Natural killer cell (primary cell): ENCODE results near the gene ZDHHC19. TPM values are rescaled to one million over a fixed set of nuclear protein-coding genes. Genes with fewer than 3 reads are reported as not detected.

Experiments used
- ATAC-seq, 3 donors: fragments of 150-1000 bp in 2 of 3; fragments of 200-7000 bp in 1 of 3; cut with Tn5 transposase; 1 replicate in 1 of 3; 2 replicates in 2 of 3; pipeline ENCODE4 v1.10.0; 2021; ENCODE audit warnings: mild to moderate bottlenecking in 2 of 3, moderate library complexity in 2 of 3
- DNase-seq, 2 donors: peaks; one replicate each; pipeline versions ENCODE4 v3.0.0 to v3.0.0-alpha.2; 2013 to 2021; ENCODE audit warnings: mixed read lengths in 1 of 2
- H3K27ac ChIP-seq: one replicate; pipeline ENCODE4 v1.5.1; 2013; ENCODE audit warnings: mild to moderate bottlenecking, low read length
- H3K27me3 ChIP-seq: one replicate; pipeline ENCODE4 v1.6.1; 2013; ENCODE audit warnings: low read length; ENCODE audit not compliant: control insufficient read depth, insufficient read depth
- H3K36me3 ChIP-seq: one replicate; pipeline ENCODE4 v1.6.1; 2013; ENCODE audit warnings: low read length; ENCODE audit not compliant: control insufficient read depth, insufficient read depth
- H3K4me1 ChIP-seq: one replicate; pipeline ENCODE4 v1.6.1; 2013; ENCODE audit warnings: low read length; ENCODE audit not compliant: control insufficient read depth, insufficient read depth
- H3K4me3 ChIP-seq: one replicate; pipeline ENCODE4 v1.5.1; 2013; ENCODE audit warnings: low read length
- H3K9me3 ChIP-seq: one replicate; pipeline ENCODE4 v1.6.1; 2013; ENCODE audit warnings: low read length; ENCODE audit not compliant: control insufficient read depth, insufficient read depth
- H3K27ac Mint-ChIP-seq, 2 donors: one replicate each; pipeline ENCODE4 v1.8.0; 2022; ENCODE audit warnings: mild to moderate bottlenecking in 2 of 2, mixed read lengths in 2 of 2, moderate library complexity in 1 of 2
- H3K27me3 Mint-ChIP-seq, 2 donors: one replicate each; pipeline ENCODE4 v1.8.0; 2022; ENCODE audit warnings: low read depth in 2 of 2, mixed read lengths in 2 of 2
- H3K36me3 Mint-ChIP-seq: one replicate; pipeline ENCODE4 v1.8.0; 2022; ENCODE audit warnings: mixed read lengths
- H3K4me1 Mint-ChIP-seq, 2 donors: one replicate each; pipeline ENCODE4 v1.8.0; 2022; ENCODE audit warnings: mixed read lengths in 2 of 2
- H3K4me3 Mint-ChIP-seq: one replicate; pipeline ENCODE4 v1.8.0; 2022; ENCODE audit warnings: mild to moderate bottlenecking, moderate library complexity, mixed read lengths
- H3K9me3 Mint-ChIP-seq, 2 donors: one replicate each; pipeline ENCODE4 v1.8.0; 2022; ENCODE audit warnings: mixed read lengths in 2 of 2
- WGBS: methylation state at CpG from one replicate; pipeline ENCODE4 v1.1.7; 2013; ENCODE audit warnings: missing lambda C conversion rate; ENCODE audit not compliant: insufficient coverage; 5-methylcytosine and 5-hydroxymethylcytosine counted together
- intact Hi-C: fragments of 100-400 bp; cut with micrococcal nuclease; formaldehyde crosslinking; loops from one replicate; pipeline ENCODE4 v1.14.2; 2022
- total RNA-seq, 4 donors: library from RNA; stranded (reverse); fragments of 120-200 nt in 1 of 4; gene quantifications; one replicate each; pipeline versions ENCODE4 v1.2.3 to v1.2.4, GENCODE V29; 2013 to 2022
- TF ChIP-seq, protein P1 (sequence below): fragments of 200-600 bp; IDR thresholded peaks from one replicate; pipeline ENCODE4 v1.8.0; 2022; ENCODE audit warnings: antibody characterized with exemption

ZDHHC19 gene
- total RNA-seq, 3 donors from 2014 or later (not counting 1 experiment from before 2014, with no cell fraction given) = not detected

DNA sequence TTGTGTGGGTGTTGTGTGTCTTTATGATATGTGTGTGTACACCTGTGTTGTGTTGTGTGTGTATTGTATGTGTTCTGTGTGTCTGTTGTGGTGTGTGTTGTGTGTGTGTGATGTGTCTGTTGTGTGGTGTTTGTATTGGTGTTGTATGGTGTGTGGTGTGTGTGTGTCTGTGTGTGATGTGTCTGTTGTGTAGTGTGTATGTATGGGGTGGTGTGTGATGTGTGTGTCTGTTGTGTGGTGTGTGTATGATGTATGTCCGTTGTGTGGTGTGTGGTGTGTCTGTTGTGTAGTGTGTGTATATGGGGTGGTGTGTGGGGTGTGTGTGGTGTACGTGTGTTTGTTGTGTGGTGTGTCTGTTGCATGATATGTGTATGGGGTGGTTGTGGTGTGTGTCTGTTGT, 46.6 kb downstream of the ZDHHC19 start:
- TF ChIP-seq, protein P1, sequence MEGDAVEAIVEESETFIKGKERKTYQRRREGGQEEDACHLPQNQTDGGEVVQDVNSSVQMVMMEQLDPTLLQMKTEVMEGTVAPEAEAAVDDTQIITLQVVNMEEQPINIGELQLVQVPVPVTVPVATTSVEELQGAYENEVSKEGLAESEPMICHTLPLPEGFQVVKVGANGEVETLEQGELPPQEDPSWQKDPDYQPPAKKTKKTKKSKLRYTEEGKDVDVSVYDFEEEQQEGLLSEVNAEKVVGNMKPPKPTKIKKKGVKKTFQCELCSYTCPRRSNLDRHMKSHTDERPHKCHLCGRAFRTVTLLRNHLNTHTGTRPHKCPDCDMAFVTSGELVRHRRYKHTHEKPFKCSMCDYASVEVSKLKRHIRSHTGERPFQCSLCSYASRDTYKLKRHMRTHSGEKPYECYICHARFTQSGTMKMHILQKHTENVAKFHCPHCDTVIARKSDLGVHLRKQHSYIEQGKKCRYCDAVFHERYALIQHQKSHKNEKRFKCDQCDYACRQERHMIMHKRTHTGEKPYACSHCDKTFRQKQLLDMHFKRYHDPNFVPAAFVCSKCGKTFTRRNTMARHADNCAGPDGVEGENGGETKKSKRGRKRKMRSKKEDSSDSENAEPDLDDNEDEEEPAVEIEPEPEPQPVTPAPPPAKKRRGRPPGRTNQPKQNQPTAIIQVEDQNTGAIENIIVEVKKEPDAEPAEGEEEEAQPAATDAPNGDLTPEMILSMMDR = no peak
- ATAC-seq = no peak
- intact Hi-C loops = no loop called here
- DNase-seq = no peak
- no peak overlapping the region for H3K4me3 ChIP-seq
- no peaks in the 10 kb centered on the region for H3K4me1 Mint-ChIP-seq
- no peaks in the 10 kb centered on the region for H3K27me3 Mint-ChIP-seq
- no peaks in the 10 kb centered on the region for H3K9me3 Mint-ChIP-seq
- no peak overlapping the region for H3K4me3 Mint-ChIP-seq
- no peaks in the 10 kb centered on the region for H3K36me3 Mint-ChIP-seq
- no peak overlapping the region for H3K27ac ChIP-seq
- peaks cover 18% of the 10 kb centered on the region for H3K4me1 ChIP-seq
- no peaks in the 10 kb centered on the region for H3K9me3 ChIP-seq
- no peaks in the 10 kb centered on the region for H3K36me3 ChIP-seq
- WGBS = 96% methylated on average over 2 of the region's 2 CpGs
- no peak overlapping the region for H3K27ac Mint-ChIP-seq
- no peaks in the 10 kb centered on the region for H3K27me3 ChIP-seq

DNA sequence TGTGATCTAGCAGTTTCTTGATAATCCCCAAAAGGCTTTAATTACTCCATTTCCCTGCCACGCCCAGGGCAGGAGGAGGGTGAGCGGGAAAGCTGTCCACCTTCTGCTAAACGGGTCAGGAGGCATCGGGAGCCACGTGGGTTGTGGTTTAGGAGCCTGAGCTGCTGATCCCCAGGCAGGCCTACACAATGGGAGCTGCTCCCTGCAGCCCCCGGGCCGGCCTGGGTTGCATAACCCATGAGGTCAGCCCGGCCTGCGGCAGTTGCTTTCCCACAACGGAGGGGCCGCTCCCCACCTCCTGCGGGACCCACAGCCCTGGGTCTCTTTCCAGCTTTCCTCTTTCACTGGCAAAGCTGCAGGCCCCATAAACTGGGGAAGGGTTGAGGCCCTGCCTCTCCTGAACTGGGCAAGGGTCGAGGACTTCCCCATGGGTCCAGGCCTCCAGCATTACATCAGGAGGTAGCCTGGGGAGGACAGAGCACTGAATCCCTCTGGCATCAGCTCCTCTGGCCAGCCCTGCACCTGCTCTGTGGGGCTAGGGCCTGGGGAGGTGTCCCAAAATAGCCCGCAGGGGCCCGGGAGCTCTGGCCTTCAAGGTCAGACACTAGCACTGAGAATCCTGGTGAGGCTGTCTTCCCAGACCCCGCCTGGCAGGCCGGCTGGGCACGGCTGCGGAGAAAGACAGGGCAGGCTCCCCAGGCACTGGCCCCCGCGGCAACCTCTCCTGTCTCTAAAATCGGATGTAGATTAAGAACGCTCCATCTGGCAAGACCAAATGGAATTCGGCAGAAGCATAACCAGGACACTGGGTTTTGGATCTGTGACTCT, 47.3 kb downstream of the ZDHHC19 start:
- H3K36me3 Mint-ChIP-seq = no peaks in the 10 kb centered on the region
- H3K4me3 ChIP-seq = no peak overlapping the region
- no peaks in the 10 kb centered on the region for H3K36me3 ChIP-seq
- ATAC-seq (no peak), DNase-seq (no peak)
- no peak overlapping the region for H3K27ac ChIP-seq
- H3K9me3 Mint-ChIP-seq = no peaks in the 10 kb centered on the region
- H3K4me1 Mint-ChIP-seq = no peaks in the 10 kb centered on the region
- no peaks in the 10 kb centered on the region for H3K9me3 ChIP-seq
- peaks cover 20% of the 10 kb centered on the region for H3K4me1 ChIP-seq
- intact Hi-C loops = no loop called here
- TF ChIP-seq, protein P1 = no peak
- H3K4me3 Mint-ChIP-seq = no peak overlapping the region
- no peaks in the 10 kb centered on the region for H3K27me3 Mint-ChIP-seq
- H3K27ac Mint-ChIP-seq = no peak overlapping the region
- 79% methylated on average over 24 of the region's 24 CpGs for WGBS
- no peaks in the 10 kb centered on the region for H3K27me3 ChIP-seq

DNA sequence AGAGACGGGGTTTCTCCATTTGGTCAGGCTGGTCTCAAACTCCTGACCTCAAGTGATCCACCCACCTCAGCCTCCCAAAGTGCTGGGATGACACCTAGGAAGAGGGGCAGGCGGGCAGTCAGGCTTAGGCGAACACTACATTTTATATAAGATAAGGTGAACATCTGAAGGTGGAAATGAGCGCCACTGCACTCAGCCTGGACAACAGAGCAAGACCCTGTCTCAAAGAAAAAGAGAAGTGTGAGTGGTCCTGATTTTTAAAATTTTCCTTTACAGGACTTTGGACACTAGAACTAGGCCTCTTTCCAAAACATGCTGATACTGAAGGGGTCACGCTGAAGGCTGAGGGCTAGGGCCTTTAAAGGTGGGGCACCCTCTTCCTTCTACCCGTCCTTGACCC, 48.0 kb downstream of the ZDHHC19 start:
- Mint-ChIP-seq H3K9me3 (no peaks in the 10 kb centered on the region), H3K27ac (no peak overlapping the region), H3K27me3 (no peaks in the 10 kb centered on the region), H3K4me3 (no peak overlapping the region), H3K4me1 (no peaks in the 10 kb centered on the region), H3K36me3 (no peaks in the 10 kb centered on the region)
- no peaks in the 10 kb centered on the region for H3K9me3 ChIP-seq
- WGBS = 93% methylated on average over 5 of the region's 6 CpGs
- no peaks in the 10 kb centered on the region for H3K36me3 ChIP-seq
- TF ChIP-seq, protein P1 = no peak
- intact Hi-C loops = no loop called here
- no peak overlapping the region for H3K27ac ChIP-seq
- H3K4me1 ChIP-seq = peaks cover 20% of the 10 kb centered on the region
- DNase-seq = no peak
- ATAC-seq = no peak
- no peaks in the 10 kb centered on the region for H3K27me3 ChIP-seq
- H3K4me3 ChIP-seq = no peak overlapping the region

DNA sequence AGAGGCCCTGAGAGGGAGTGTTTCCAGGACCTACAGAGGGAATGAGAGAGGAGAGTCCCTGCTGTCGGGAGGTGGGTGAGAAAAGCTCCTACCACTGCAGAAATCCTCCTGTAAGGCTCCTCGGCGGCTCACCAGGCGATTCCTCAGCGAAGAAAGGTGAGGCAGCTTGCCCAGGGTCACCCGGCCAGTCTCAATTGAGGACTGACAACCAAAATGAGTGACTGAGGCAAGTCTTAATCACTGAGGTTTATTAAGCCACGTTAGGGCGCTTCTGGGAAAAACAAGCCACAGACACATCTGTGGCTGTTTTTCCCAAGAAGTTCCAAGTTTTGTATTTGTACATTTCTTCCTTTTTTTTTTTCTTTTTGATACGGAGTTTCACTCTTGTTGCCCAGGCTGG, 48.5 kb downstream of the ZDHHC19 start:
- Histone ChIP-seq H3K27me3 (no peaks in the 10 kb centered on the region), H3K4me3 (no peak overlapping the region), H3K9me3 (no peaks in the 10 kb centered on the region), H3K4me1 (peaks cover 20% of the 10 kb centered on the region), H3K36me3 (no peaks in the 10 kb centered on the region), H3K27ac (no peak overlapping the region)
- no peaks in the 10 kb centered on the region for H3K9me3 Mint-ChIP-seq
- H3K4me3 Mint-ChIP-seq = no peak overlapping the region
- TF ChIP-seq, protein P1 = no peak
- H3K27me3 Mint-ChIP-seq = no peaks in the 10 kb centered on the region
- no peak overlapping the region for H3K27ac Mint-ChIP-seq
- intact Hi-C loops = no loop called here
- 87% methylated on average over 9 of the region's 9 CpGs for WGBS
- H3K36me3 Mint-ChIP-seq = no peaks in the 10 kb centered on the region
- DNase-seq (no peak), ATAC-seq (no peak)
- no peaks in the 10 kb centered on the region for H3K4me1 Mint-ChIP-seq
